IMR-90 (cell line): ENCODE results near the gene BTRC. TPM values are rescaled to one million over a fixed set of nuclear protein-coding genes. Genes with fewer than 3 reads are reported as not detected.

ENCODE experiments used
- ATAC-seq: fragments of 200-7000 bp; cut with Tn5 transposase; 2 replicates; pipeline ENCODE4 v1.9.1; 2020; ENCODE audit warnings: low read depth, mild to moderate bottlenecking, moderate library complexity
- BruUV-seq: library from RNA; stranded (reverse); fragments of 400-500 nt; replicated peaks from 2 replicates; lab custom pipeline; 2021; lab: Mats Ljungman, UMichigan
- CTCF ChIA-PET: fragments of 300-600 bp; formaldehyde crosslinking; extraction: SDS; loops from one replicate; lab custom pipeline; 2021; ENCODE audit warnings: antibody characterized with exemption; lab: Yijun Ruan, JAX
- POLR2A ChIA-PET: fragments of 300-600 bp; sonication (Branson Sonifier 250); formaldehyde crosslinking; loops from one replicate; lab custom pipeline; 2022; ENCODE audit warnings: antibody characterized with exemption; ENCODE audit not compliant: unreplicated experiment; lab: Charles Lee
- DNase-seq: peaks from one replicate; pipeline ENCODE4 v3.0.0; 2013
- H2AFZ ChIP-seq: replicated peaks from 2 replicates; pipeline ENCODE3; 2013; ENCODE audit warnings: low read length, mild to moderate bottlenecking; ENCODE audit not compliant: poor library complexity
- H2AK5ac ChIP-seq: 2 replicates; pipeline ENCODE4 v1.6.1; 2013; ENCODE audit warnings: low read depth, low read length, inconsistent platforms
- H2AK9ac ChIP-seq: replicated peaks from 2 replicates; pipeline ENCODE3; 2013; ENCODE audit warnings: mild to moderate bottlenecking, low read depth, low read length, moderate library complexity; ENCODE audit not compliant: poor library complexity
- H2BK120ac ChIP-seq: 2 replicates; pipeline ENCODE4 v1.6.1; 2013; ENCODE audit warnings: low read depth, low read length, inconsistent platforms
- H2BK15ac ChIP-seq: 3 replicates; pipeline ENCODE4 v1.6.1; 2013; ENCODE audit warnings: low read depth, low read length, inconsistent platforms
- H2BK20ac ChIP-seq: 2 replicates; pipeline ENCODE4 v1.6.1; 2013; ENCODE audit warnings: low read depth, mild to moderate bottlenecking, inconsistent platforms, low read length, moderate library complexity
- H2BK5ac ChIP-seq: 2 replicates; pipeline ENCODE4 v1.6.1; 2013; ENCODE audit warnings: mild to moderate bottlenecking, low read depth, low read length, inconsistent platforms; ENCODE audit not compliant: poor library complexity, severe bottlenecking
- H3K14ac ChIP-seq: replicated peaks from 2 replicates; pipeline ENCODE4 v1.6.1; 2013; ENCODE audit warnings: low read depth, low read length, inconsistent platforms
- H3K18ac ChIP-seq: 2 replicates; pipeline ENCODE4 v1.6.1; 2013; ENCODE audit warnings: low read depth, low read length, control low read depth
- H3K23ac ChIP-seq: 2 replicates; pipeline ENCODE4 v1.6.1; 2013; ENCODE audit warnings: low read depth, low read length, inconsistent platforms
- H3K27ac ChIP-seq: 2 replicates; pipeline ENCODE4 v1.5.1; 2013; ENCODE audit warnings: mild to moderate bottlenecking, control low read depth, low read length; ENCODE audit not compliant: insufficient read depth
- H3K27me3 ChIP-seq: 2 replicates; pipeline ENCODE4 v1.6.1; 2013; ENCODE audit warnings: low read length; ENCODE audit not compliant: control insufficient read depth, insufficient read depth
- H3K36me3 ChIP-seq: 2 replicates; pipeline ENCODE4 v1.6.1; 2013; ENCODE audit warnings: low read length, mixed read lengths; ENCODE audit not compliant: control insufficient read depth, insufficient read depth
- H3K4ac ChIP-seq: 2 replicates; pipeline ENCODE4 v1.6.1; 2013; ENCODE audit warnings: low read depth, low read length, inconsistent platforms
- H3K4me1 ChIP-seq: 2 replicates; pipeline ENCODE4 v1.6.1; 2013; ENCODE audit warnings: low read length, mixed read lengths; ENCODE audit not compliant: control insufficient read depth, insufficient read depth
- H3K4me2 ChIP-seq: 2 replicates; pipeline ENCODE4 v1.6.1; 2013; ENCODE audit warnings: low read depth, mild to moderate bottlenecking, control low read depth, low read length, moderate library complexity
- H3K4me3 ChIP-seq: 2 replicates; pipeline ENCODE4 v1.5.1; 2013; ENCODE audit warnings: low read depth, mild to moderate bottlenecking, control low read depth, low read length, moderate library complexity; ENCODE audit not compliant: insufficient read depth
- H3K56ac ChIP-seq: 2 replicates; pipeline ENCODE4 v1.6.1; 2013; ENCODE audit warnings: low read length, inconsistent platforms; ENCODE audit not compliant: insufficient read depth; ENCODE audit errors: extremely low read depth
- H3K79me1 ChIP-seq, 2 experiments: 2 replicates each; pipeline ENCODE4 v1.6.1; 2013; ENCODE audit warnings: low read length in 2 of 2, inconsistent platforms in 1 of 2, low read depth in 1 of 2
- H3K9ac ChIP-seq: 2 replicates; pipeline ENCODE4 v1.6.1; 2013; ENCODE audit warnings: low read depth, low read length, control low read depth
- H3K9me1 ChIP-seq: 2 replicates; pipeline ENCODE4 v1.6.1; 2013; ENCODE audit warnings: low read length, inconsistent platforms; ENCODE audit not compliant: insufficient read depth
- H3K9me3 ChIP-seq: 2 replicates; pipeline ENCODE4 v1.6.1; 2013; ENCODE audit warnings: low read length; ENCODE audit not compliant: control insufficient read depth, insufficient read depth
- H4K20me1 ChIP-seq: 2 replicates; pipeline ENCODE4 v1.6.1; 2013; ENCODE audit warnings: low read length, inconsistent platforms; ENCODE audit not compliant: insufficient read depth
- H4K5ac ChIP-seq: 2 replicates; pipeline ENCODE4 v1.6.1; 2013; ENCODE audit warnings: mild to moderate bottlenecking, low read depth, low read length, control low read depth
- H4K8ac ChIP-seq, 2 experiments: 2 replicates each; pipeline ENCODE4 v1.6.1; 2013; ENCODE audit warnings: low read depth in 2 of 2, low read length in 2 of 2, control low read depth in 1 of 2, inconsistent platforms in 1 of 2
- H4K91ac ChIP-seq: 2 replicates; pipeline ENCODE4 v1.6.1; 2013; ENCODE audit warnings: low read depth, low read length, inconsistent platforms; ENCODE audit not compliant: insufficient read depth
- BHLHE40 ChIP-seq: fragments of 150-350 bp; IDR thresholded peaks from 2 replicates; pipeline ENCODE4 v1.6.1; 2016; ENCODE audit warnings: mild to moderate bottlenecking, low read depth, low read length
- CEBPB ChIP-seq: IDR thresholded peaks from 2 replicates; pipeline ENCODE4 v1.6.1; 2012; ENCODE audit warnings: low read depth, low read length, improper control_type of control experiment
- CTCF ChIP-seq: conservative IDR thresholded peaks from 2 replicates; pipeline ENCODE4 v1.5.1; 2012; ENCODE audit warnings: mild to moderate bottlenecking, low read depth, low read length, improper control_type of control experiment
- FOS ChIP-seq: fragments of 150-350 bp; IDR thresholded peaks from 2 replicates; pipeline ENCODE4 v1.6.1; 2016; ENCODE audit warnings: low read depth, low read length
- MAFK ChIP-seq: IDR thresholded peaks from 2 replicates; pipeline ENCODE4 v1.6.1; 2012; ENCODE audit warnings: low read depth, low read length, improper control_type of control experiment
- MAZ ChIP-seq: IDR thresholded peaks from 2 replicates; pipeline ENCODE4 v1.6.1; 2012; ENCODE audit warnings: low read depth, mild to moderate bottlenecking, low read length, improper control_type of control experiment, moderate library complexity, borderline replicate concordance
- MXI1 ChIP-seq: IDR thresholded peaks from 2 replicates; pipeline ENCODE4 v1.6.1; 2012; ENCODE audit warnings: low read depth, mild to moderate bottlenecking, low read length, moderate library complexity, borderline replicate concordance
- NFE2L2 ChIP-seq: fragments of 150-350 bp; IDR thresholded peaks from 2 replicates; pipeline ENCODE4 v1.6.1; 2016; ENCODE audit warnings: low read depth, mild to moderate bottlenecking, low read length
- POLR2A ChIP-seq: IDR thresholded peaks from 2 replicates; pipeline ENCODE4 v1.6.1; 2012; ENCODE audit warnings: mild to moderate bottlenecking, low read depth, low read length
- RAD21 ChIP-seq: IDR thresholded peaks from 2 replicates; pipeline ENCODE4 v1.6.1; 2012; ENCODE audit warnings: low read length, improper control_type of control experiment
- RCOR1 ChIP-seq: IDR thresholded peaks from 2 replicates; pipeline ENCODE4 v1.6.1; 2012; ENCODE audit warnings: mild to moderate bottlenecking, low read length, improper control_type of control experiment; ENCODE audit not compliant: insufficient replicate concordance
- RFX5 ChIP-seq: IDR thresholded peaks from 2 replicates; pipeline ENCODE4 v1.8.0; 2012; ENCODE audit warnings: low read depth, mild to moderate bottlenecking, low read length, moderate library complexity
- SMC3 ChIP-seq: fragments of 150-350 bp; IDR thresholded peaks from 2 replicates; pipeline ENCODE4 v1.6.1; 2016; ENCODE audit warnings: low read depth, mild to moderate bottlenecking, antibody characterized with exemption, low read length, moderate library complexity
- USF2 ChIP-seq: fragments of 150-350 bp; IDR thresholded peaks from 2 replicates; pipeline ENCODE4 v1.6.1; 2017; ENCODE audit warnings: mild to moderate bottlenecking, antibody characterized with exemption, low read length, low read depth
- WGBS, 2 experiments: methylation state at CpG; one replicate each; pipeline versions ENCODE4 v1.1.5 to v1.1.7; 2013; ENCODE audit warnings: missing lambda C conversion rate in 2 of 2; ENCODE audit not compliant: insufficient read length in 1 of 2; ENCODE audit errors: extremely low coverage in 2 of 2; 5-methylcytosine and 5-hydroxymethylcytosine counted together
- dilution Hi-C: fragments of 300-500 bp; cut with HindIII; formaldehyde crosslinking; loops from one replicate; pipeline ENCODE4 v1.14.3; 2018; ENCODE audit warnings: low sequenced_read_pairs; ENCODE audit not compliant: unreplicated experiment
- in situ Hi-C: fragments of 300-500 bp; cut with MboI; formaldehyde crosslinking; loops from 3 replicates; pipeline ENCODE4 v1.14.3; 2019; ENCODE audit warnings: low sequenced_read_pairs, inconsistent platforms, mixed read lengths
- intact Hi-C: fragments of 100-400 bp; cut with micrococcal nuclease; formaldehyde crosslinking; loops from 2 replicates; pipeline ENCODE4 v1.10.0; 2022
- polyA plus RNA-seq, 3 experiments: library from polyadenylated mRNA; depleted of rRNA; stranded (reverse); fragments of >200 nt; gene quantifications; 2 replicates each; pipeline ENCODE4 v1.2.3, GENCODE V29; 2012; ENCODE audit warnings: low replicate concordance in 1 of 3
- total RNA-seq: library from RNA; depleted of rRNA; stranded (reverse); fragments of >200 nt; gene quantifications from 2 replicates; pipeline ENCODE4 v1.2.3, GENCODE V29; 2012
- TF ChIP-seq, protein P1 (sequence below): fragments of 150-350 bp; IDR thresholded peaks from 2 replicates; pipeline ENCODE4 v1.6.1; 2016; ENCODE audit warnings: low read depth, mild to moderate bottlenecking, low read length, moderate library complexity, borderline replicate concordance

The BTRC gene
- total and polyA plus RNA-seq, 2 of the 4 experiments (the other 2 are of a cell fraction), result 7.7 to 8.4 TPM

- POLR2A ChIA-PET, result no interaction called here
- H3K56ac ChIP-seq, result no peak overlapping the region
- in situ Hi-C loops, result no loop called here
Observed at GRCh38 chr10:101379663-101380352, 25.8 kb downstream of the BTRC start.

More at GRCh38 chr10:101379663-101380352, 25.8 kb downstream of the BTRC start:
- H2BK15ac ChIP-seq, result no peak overlapping the region
- H3K27me3 ChIP-seq, result no peaks in the 10 kb centered on the region
- no peak overlapping the region for H4K91ac ChIP-seq
- no peak overlapping the region for H2BK20ac ChIP-seq
- H4K8ac ChIP-seq, result no peak overlapping the region
- H4K5ac ChIP-seq, result no peak overlapping the region
- no peak overlapping the region for H2AK5ac ChIP-seq
- dilution Hi-C loops (no loop called here), intact Hi-C loops (no loop called here)
- no peak overlapping the region for H3K18ac ChIP-seq
- H3K9me1 ChIP-seq, result no peaks in the 10 kb centered on the region; the same call in 1 of the 2 replicates
- H2AFZ ChIP-seq, result no peak overlapping the region
- TF ChIP-seq MAFK (no peak), CEBPB (no peak), CTCF (no peak), BHLHE40 (no peak), MAZ (no peak), FOS (no peak), POLR2A (no peak), USF2 (no peak), SMC3 (no peak), MXI1 (no peak), NFE2L2 (no peak), RCOR1 (no peak), RAD21 (no peak), RFX5 (no peak)
- TF ChIP-seq, protein P1, sequence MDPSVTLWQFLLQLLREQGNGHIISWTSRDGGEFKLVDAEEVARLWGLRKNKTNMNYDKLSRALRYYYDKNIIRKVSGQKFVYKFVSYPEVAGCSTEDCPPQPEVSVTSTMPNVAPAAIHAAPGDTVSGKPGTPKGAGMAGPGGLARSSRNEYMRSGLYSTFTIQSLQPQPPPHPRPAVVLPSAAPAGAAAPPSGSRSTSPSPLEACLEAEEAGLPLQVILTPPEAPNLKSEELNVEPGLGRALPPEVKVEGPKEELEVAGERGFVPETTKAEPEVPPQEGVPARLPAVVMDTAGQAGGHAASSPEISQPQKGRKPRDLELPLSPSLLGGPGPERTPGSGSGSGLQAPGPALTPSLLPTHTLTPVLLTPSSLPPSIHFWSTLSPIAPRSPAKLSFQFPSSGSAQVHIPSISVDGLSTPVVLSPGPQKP, result no peak
- no peaks in the 10 kb centered on the region for H3K4me1 ChIP-seq
- no TSS peak for BruUV-seq
- H3K14ac ChIP-seq, result no peak overlapping the region
- no peak overlapping the region for H3K4me3 ChIP-seq
- no peak overlapping the region for H2BK5ac ChIP-seq
- no peaks in the 10 kb centered on the region for H3K9me3 ChIP-seq
- no peak overlapping the region for H2BK120ac ChIP-seq
- peaks cover 2% of the 10 kb centered on the region; the same call in 1 of the 2 replicates for H3K36me3 ChIP-seq
- no peak for ATAC-seq
- no peak overlapping the region for H3K9ac ChIP-seq
- H2AK9ac ChIP-seq, result no peak overlapping the region
- no peak overlapping the region for H3K27ac ChIP-seq
- CTCF ChIA-PET, result no interaction called here
- H4K20me1 ChIP-seq, result peaks cover 10% of the 10 kb centered on the region
- no peak overlapping the region for H3K4me2 ChIP-seq
- H3K23ac ChIP-seq, result no peak overlapping the region
- H3K4ac ChIP-seq, result no peak overlapping the region
- WGBS, 2 experiments, result 100% methylated on average over 1 of the region's 5 CpGs; no CpG with 5 or more reads in 1 of the 2 experiments
- DNase-seq, result no peak
- peaks cover 12 to 31% of the 10 kb centered on the region in 2 experiments for H3K79me1 ChIP-seq
